Stimulated activated CD4-positive, alpha-beta T cell treated with anti-CD3 and anti-CD28 coated beads, TNF-alpha, amount 100 ng/mL, for 24 hours (primary cell): ENCODE results near the gene ROPN1.
"Not testable (repeated sequence)": the region's sequence is repeated elsewhere in the genome, so short reads cannot be mapped to it uniquely, and the experiment has no call there.

Experiments used
- DNase-seq, 3 experiments: peaks; one replicate each; pipeline ENCODE4 v3.0.0-alpha.2; 2020; ENCODE audit warnings: low read depth in 3 of 3

ROPN1 gene

GRCh38 chr3:123997543-123997942, 5.6 kb upstream of the ROPN1 start:
- DNase-seq = no peak

GRCh38 chr3:123993818-123994217, 1.9 kb upstream of the ROPN1 start:
- no peak for DNase-seq

GRCh38 chr3:123986427-123986826, 5.5 kb downstream of the ROPN1 start:
- DNase-seq = no peak

GRCh38 chr3:123984957-123985356, 7.0 kb downstream of the ROPN1 start:
- DNase-seq = no peak

GRCh38 chr3:123984350-123984749, 7.6 kb downstream of the ROPN1 start:
- DNase-seq = no peak

GRCh38 chr3:123981317-123981716, 10.6 kb downstream of the ROPN1 start:
- DNase-seq = not testable (repeated sequence)

- no peak for DNase-seq
Measured at GRCh38 chr3:123980539-123980938, 11.4 kb downstream of the ROPN1 start.

- DNase-seq = not testable (repeated sequence)
Measured at GRCh38 chr3:123979525-123980501, 12.1 kb downstream of the ROPN1 start.

- DNase-seq = not testable (repeated sequence)
Measured at GRCh38 chr3:123976904-123977303, 15.0 kb downstream of the ROPN1 start.

- not testable (repeated sequence) for DNase-seq
Measured at GRCh38 chr3:123976181-123976898, 15.6 kb downstream of the ROPN1 start.

- not testable (repeated sequence) for DNase-seq
Measured at GRCh38 chr3:123975030-123975429, 16.9 kb downstream of the ROPN1 start.

- no peak for DNase-seq
Measured at GRCh38 chr3:123971406-123971805, 20.5 kb downstream of the ROPN1 start.

GRCh38 chr3:123967260-123967659, 24.7 kb downstream of the ROPN1 start:
- not testable (repeated sequence) for DNase-seq

- not testable (repeated sequence) for DNase-seq
Measured at GRCh38 chr3:123966799-123967198, 25.1 kb downstream of the ROPN1 start.

GRCh38 chr3:123964793-123965192, 27.1 kb downstream of the ROPN1 start:
- not testable (repeated sequence) for DNase-seq

- no peak for DNase-seq
Measured at GRCh38 chr3:123961508-123961856, 30.4 kb downstream of the ROPN1 start.

GRCh38 chr3:123960781-123961507, 31.0 kb downstream of the ROPN1 start, which contains the start of gene CCDC14:
TSS of gene CCDC14 (minus strand) at chr3:123961229. CDS start at chr3:123961173, 56 bp downstream.
- peak; percentile 68 to 86 (median 71) for DNase-seq

- no peak for DNase-seq
Measured at GRCh38 chr3:123953735-123954134, 38.2 kb downstream of the ROPN1 start.

GRCh38 chr3:123952844-123953520, 38.9 kb downstream of the ROPN1 start:
- DNase-seq = no peak

GRCh38 chr3:123951522-123952447, 40.1 kb downstream of the ROPN1 start:
- no peak for DNase-seq
